Inferior parietal cortex (tissue), 1 donor: ENCODE data around the gene TANGO6.

Experiments used
- DNase-seq: peaks from one replicate; pipeline ENCODE4 v3.0.0-alpha.2; 2016; ENCODE audit errors: extremely low spot score

TANGO6 gene

GRCh38 chr16:68866933-68867332 is 23.6 kb downstream of the TANGO6 start:
- no peak for DNase-seq

GRCh38 chr16:68869492-68870088 is 26.3 kb downstream of the TANGO6 start:
- no peak for DNase-seq

GRCh38 chr16:68873635-68874471 is 30.5 kb downstream of the TANGO6 start:
- DNase-seq = no peak

- DNase-seq = no peak
These were observed 32.5 kb downstream of the TANGO6 start for GRCh38 chr16:68875871-68876270.

- DNase-seq = no peak
These were observed 40.4 kb downstream of the TANGO6 start for GRCh38 chr16:68883685-68884084.

GRCh38 chr16:68884401-68884800 is 41.1 kb downstream of the TANGO6 start:
- DNase-seq = no peak

GRCh38 chr16:68884861-68885720 is 41.8 kb downstream of the TANGO6 start:
- no peak for DNase-seq

- DNase-seq = no peak
These were observed 43.8 kb downstream of the TANGO6 start for GRCh38 chr16:68887107-68887506.

- peak; percentile 14 for DNase-seq
These were observed 46.3 kb downstream of the TANGO6 start for GRCh38 chr16:68889508-68890150.

GRCh38 chr16:68892214-68892613 is 48.9 kb downstream of the TANGO6 start:
- no peak for DNase-seq

- DNase-seq = no peak
These were observed 49.6 kb downstream of the TANGO6 start for GRCh38 chr16:68892898-68893297.

- no peak for DNase-seq
These were observed 50.7 kb downstream of the TANGO6 start for GRCh38 chr16:68893710-68894705.

- DNase-seq = no peak
These were observed 51.4 kb downstream of the TANGO6 start for GRCh38 chr16:68894714-68895113.

- no peak for DNase-seq
These were observed 54.7 kb downstream of the TANGO6 start for GRCh38 chr16:68898026-68898425.

GRCh38 chr16:68900009-68900408 is 56.7 kb downstream of the TANGO6 start:
- no peak for DNase-seq

GRCh38 chr16:68902003-68902968 is 59.0 kb downstream of the TANGO6 start:
- DNase-seq = peak; percentile 79

GRCh38 chr16:68902969-68903345 is 59.6 kb downstream of the TANGO6 start:
- DNase-seq = no peak

GRCh38 chr16:68907297-68907696 is 64.0 kb downstream of the TANGO6 start:
- DNase-seq = no peak

GRCh38 chr16:68907781-68908181 is 64.5 kb downstream of the TANGO6 start:
- no peak for DNase-seq
